GM19043 (cell line): ENCODE results near the gene TCERG1L.
"Not testable (repeated sequence)": the region's sequence is repeated elsewhere in the genome, so short reads cannot be mapped to it uniquely, and the experiment has no call there.

Experiments
- ATAC-seq: cut with Tn5 transposase; IDR thresholded peaks from one replicate; pipeline ENCODE4 v1.9.1; 2021; ENCODE audit warnings: low read depth; ENCODE audit not compliant: unreplicated experiment

TCERG1L gene, protein sequence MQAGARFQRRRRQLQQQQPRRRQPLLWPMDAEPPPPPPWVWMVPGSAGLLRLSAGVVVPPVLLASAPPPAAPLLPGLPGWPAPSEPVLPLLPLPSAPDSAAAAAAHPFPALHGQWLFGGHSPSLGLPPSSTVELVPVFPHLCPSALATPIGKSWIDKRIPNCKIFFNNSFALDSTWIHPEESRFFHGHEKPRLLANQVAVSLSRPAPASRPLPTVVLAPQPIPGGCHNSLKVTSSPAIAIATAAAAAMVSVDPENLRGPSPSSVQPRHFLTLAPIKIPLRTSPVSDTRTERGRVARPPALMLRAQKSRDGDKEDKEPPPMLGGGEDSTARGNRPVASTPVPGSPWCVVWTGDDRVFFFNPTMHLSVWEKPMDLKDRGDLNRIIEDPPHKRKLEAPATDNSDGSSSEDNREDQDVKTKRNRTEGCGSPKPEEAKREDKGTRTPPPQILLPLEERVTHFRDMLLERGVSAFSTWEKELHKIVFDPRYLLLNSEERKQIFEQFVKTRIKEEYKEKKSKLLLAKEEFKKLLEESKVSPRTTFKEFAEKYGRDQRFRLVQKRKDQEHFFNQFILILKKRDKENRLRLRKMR

DNA sequence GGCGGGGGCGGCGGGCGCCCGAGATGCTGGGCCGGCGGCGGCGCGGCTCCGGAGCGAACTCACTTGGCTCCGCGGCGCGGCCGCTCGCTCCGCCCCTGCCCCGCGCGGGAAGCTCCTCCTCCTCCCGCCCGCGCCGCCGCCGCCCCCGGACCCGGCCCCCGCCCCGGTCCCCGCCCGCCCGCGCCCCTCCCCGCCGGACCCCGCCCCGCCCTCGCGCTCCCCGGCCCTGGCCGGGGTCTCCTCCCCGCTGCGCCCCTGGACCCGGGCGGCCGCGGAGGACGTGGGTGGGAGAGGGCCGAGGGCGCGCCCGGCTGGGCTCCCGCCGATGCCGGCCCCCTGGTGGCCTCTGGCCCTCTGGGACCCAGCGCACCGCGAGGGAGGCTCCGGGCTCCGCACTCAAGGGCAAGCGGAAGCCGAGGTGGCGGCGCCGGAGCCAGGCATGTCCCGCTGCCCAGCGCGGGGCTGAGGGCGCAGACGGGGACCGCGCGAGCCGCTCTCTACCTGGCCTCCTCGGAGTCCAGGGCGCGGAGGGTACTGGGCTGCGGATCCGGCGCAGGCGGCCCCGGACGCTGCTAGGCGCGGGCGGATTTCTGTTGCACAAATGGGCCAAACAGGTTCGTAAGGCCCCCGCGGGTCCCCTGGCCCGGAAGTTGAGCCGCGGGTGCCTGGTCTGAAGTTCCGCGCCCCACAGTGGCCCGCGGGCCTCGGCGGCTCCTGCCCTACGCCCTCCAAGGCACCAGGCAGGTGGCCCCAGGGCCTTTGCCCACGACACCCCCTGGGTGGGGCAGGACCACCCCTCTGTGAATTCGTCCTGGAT lies at the start of gene TCERG1L:
TCERG1L (minus strand) TSS at position 61 of the 817 bp plus-strand sequence. CDS start 86 bp downstream, outside the sequence.
- ATAC-seq = no peak

GRCh38 chr10:131358741-131359442 lies 47.4 kb upstream of the TCERG1L start:
- ATAC-seq = no peak

GRCh38 chr10:131356442-131356841 lies 44.9 kb upstream of the TCERG1L start:
- ATAC-seq = no peak

GRCh38 chr10:131355881-131356280 lies 44.4 kb upstream of the TCERG1L start:
- no peak for ATAC-seq

DNA sequence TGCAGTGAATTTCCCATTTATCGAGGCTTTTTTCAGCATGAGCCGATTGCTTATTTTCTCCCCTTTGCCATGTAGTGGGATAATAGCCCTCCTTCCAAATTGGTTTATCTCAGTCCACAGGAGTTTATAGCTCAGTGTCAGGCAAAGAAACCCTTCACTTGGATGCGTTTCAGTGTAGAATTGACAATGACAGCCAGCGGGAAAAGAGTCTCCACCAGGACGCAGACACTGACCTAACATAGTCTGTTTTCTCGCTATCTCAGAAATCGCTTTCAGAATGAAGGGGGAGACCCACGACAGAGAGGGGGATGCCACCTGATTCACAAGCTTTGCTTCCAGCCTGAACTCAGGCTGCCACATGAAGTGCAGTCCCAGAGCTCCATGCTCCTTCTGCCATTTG lies 43.5 kb upstream of the TCERG1L start:
- ATAC-seq = no peak

DNA sequence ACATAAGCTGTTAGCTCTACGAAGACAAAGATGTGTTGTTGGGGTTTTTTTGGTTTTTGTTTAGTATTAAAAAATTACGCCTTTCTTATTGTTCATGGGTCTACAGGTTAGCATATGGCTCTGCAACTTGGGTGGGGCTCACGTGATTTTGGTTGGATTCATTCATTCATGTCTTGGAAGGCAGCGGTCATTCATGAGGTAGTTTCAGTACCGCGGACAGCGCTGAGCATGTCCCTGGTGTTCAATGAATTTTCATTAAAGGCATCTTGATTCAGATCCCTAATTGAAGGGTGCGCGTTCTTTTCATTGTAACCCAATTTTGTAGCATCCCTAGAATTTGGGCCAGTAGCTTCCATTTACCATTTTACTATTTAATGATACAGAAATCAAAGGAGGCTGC lies 42.9 kb upstream of the TCERG1L start:
- ATAC-seq = no peak

DNA sequence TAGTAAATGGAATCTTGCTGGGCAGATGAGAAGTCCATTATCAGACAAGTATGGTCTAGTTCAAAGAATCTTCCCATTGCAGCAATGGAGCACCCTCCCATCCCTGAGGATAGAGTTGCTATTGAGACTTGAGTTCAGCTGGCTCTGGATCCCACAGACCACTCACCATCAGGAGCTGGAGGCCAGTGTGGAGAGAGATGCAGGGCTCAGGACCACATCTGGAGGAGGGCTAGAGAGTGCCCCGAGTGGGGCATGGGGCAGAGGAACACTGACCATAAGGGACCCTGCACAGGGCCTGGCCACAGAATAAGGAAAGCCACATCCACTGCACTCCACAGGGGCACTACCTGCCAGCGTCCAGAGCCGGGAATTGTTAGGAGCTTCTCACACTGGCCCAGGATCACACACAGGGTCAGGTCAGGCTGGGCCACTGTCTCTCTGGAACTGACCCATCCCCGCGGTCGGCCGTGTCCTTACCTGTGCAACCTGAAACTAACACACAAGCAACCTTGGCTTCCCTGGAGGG lies 41.3 kb upstream of the TCERG1L start:
- no peak for ATAC-seq

DNA sequence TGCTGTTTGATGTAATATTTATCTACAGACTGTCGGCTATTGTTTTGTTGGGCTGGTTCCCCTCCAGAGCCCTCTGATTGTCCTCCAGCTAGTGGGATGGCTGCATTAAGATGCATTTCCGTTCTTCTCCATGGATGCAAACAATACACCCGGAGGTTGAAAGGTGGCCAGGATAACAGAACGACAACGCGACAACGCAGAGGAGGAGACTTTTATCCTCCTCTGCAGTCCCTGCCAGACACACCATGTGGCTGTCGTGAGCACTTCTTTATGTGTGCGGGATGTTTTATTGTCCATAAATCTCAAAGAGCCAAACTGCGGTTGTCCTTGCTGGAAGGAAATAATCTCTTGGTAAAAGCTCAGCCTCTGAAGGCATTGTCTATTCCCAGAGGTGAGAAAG lies 39.1 kb upstream of the TCERG1L start:
- no peak for ATAC-seq

- no peak for ATAC-seq
These were observed 38.7 kb upstream of the TCERG1L start for GRCh38 chr10:131350245-131350644.

DNA sequence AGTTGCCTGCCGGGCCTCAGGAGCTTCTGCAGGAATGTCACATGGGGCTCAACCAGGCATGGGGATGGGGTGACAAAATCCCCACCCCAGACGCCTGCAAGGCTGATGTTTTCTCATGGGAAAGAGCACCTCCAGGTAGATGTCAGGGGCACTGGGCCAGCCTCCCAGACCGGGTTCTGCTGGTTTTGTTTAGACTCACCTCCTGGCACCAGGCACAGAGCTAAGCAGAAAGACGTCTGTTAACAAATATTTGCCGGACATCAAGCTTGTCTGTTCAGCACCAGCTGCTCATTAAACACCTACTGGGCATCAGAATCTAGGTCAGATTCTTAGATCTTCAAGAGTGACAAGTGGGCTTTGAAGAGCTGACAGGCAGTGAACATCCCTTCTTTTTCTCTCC lies 34.9 kb upstream of the TCERG1L start:
- no peak for ATAC-seq

DNA sequence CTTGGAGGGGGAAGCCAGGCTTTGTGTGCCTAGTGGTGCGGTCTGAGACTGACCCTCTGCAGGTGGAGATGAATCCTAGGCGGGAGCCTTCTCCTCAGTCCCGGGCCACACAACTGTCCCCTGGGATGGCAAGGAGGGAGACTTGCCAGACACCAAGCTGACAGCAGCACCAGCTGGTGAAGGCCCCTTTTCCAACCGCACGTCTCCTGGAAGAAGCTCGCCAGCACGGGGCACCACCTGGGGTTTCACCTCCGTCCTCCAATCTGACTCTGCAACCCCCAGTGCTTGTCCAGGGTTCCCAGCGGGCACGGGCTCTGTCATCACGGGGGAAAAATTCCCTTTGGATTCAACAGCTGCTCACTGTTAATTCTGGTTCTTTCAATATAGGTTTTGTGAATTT lies 34.2 kb upstream of the TCERG1L start:
- no peak for ATAC-seq

- ATAC-seq = no peak
These were observed 33.2 kb upstream of the TCERG1L start for GRCh38 chr10:131344747-131345146.

GRCh38 chr10:131337741-131338140 lies 26.2 kb upstream of the TCERG1L start:
- no peak for ATAC-seq

DNA sequence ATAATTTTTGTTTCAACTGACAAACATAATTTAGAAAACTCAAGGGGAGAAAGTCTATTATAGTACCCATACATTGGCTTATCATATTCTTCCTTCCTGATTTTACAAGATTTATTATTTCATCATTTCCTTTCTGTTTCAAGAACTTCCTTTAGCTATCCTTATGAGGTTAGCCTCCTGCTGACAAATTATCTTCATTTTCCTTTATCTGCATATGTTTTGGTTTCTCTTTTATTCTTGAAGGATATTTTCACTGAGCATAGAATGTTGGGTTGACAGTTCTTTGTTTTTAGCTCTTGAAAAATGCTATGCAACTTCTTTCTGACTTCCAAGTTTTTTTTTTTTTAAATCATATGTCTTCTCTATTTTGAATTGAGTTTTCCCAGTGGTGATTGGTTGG lies 21.3 kb upstream of the TCERG1L start:
- no peak for ATAC-seq

DNA sequence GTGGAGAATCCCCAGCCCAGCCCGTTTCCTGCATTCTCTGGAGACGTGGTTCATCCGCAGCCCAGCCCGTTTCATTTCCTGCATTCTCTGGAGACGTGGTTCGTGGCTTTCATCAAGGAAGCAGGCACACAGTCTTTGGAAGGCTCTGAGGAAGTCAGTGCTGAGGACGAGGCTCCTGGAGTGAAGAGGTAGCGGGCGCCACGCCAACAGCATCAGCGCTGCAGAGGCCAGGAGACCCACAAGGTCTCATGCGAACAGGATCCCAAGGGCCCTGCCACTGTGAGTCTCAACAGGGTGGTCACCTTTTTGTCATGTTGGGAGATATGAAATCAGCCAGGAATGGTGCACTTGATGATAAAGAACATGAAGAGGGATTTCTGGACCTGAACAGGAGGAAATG lies 12.4 kb upstream of the TCERG1L start:
- no peak for ATAC-seq

- ATAC-seq = no peak
These were observed 11.5 kb upstream of the TCERG1L start for GRCh38 chr10:131323025-131323424.

GRCh38 chr10:131322575-131322974 lies 11.1 kb upstream of the TCERG1L start:
- not testable (repeated sequence) for ATAC-seq

DNA sequence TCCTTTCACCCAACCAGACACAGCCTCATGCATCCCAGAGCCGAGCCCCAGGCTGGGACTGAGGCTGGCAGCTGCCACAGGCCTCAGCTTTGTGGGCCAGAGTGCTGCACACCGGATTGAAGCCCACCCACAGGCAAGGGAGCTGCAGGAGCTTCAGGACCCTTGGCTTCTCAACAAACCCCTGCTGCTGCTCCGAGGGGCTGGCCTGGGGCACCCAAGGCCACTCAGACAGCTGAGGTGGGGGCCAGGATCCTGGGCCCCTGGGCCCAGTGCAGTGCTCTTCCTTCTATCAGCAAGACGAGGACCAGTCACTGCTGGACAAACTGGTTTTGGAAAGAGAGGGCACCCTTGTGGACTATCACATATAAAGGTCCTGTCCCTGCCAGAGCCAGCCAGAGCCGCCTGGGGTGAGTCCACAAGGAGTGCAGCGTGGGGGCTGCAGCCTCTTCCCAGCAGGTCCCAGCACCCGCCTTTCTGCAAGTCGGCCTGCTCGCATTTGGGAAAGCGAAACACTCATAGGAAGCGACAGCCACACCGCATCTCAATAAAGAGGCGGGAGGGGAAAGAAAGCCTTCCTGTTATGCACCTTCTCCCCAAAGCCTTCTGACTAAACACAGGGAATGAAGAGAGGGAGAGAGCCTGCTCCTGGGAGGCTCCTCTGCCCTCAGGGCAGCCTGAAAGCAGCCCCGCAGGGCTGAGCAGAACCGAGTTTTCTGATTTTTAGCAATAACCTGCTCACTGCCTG lies 9.5 kb upstream of the TCERG1L start:
- ATAC-seq = no peak

DNA sequence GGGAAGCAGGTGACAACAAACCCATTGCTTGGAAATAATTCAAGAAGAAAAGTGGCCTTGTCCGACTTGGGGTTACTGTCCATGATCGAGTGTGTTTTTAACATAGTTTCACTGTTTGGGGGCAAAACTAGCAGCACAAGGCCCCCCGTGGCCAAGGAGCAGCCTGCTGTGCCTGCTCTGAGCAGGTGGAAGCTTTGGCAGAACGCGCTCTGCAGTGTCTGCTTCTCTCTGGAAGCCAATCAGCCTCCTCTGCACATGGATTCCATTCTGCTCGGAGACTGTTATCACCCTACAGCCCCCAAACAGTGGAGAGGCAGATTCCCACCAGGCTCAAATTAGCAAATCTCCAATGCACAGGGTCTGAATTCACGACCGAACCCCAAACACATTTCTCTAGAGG lies 7.3 kb upstream of the TCERG1L start:
- no peak for ATAC-seq

DNA sequence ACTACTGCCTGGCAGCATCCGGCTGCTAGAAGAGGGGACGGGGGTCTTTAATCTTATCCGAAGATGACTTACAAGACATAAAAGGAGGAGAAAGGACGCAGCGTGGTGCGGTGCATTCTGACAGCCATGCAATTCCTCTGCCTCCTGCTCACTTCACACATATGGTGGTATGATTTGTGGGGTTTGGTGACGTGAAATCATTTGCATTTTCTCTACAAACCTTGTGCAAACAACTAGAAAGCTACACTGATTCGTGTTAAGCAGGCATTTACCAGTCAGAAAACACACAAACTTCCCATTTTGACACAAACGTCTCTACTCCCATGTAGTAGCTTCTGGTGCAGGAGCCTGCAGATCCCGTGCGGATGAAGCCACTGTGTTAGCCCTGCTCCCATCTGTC lies 6.8 kb upstream of the TCERG1L start:
- no peak for ATAC-seq
